Transverse colon (tissue), 4 donors: ENCODE results near the gene MKLN1. TPM values are rescaled to one million over a fixed set of nuclear protein-coding genes. Genes with fewer than 3 reads are reported as not detected.

ENCODE experiments used
- DNase-seq: peaks from one replicate; pipeline ENCODE4 v3.0.0-alpha.2; 2019
- H3K27ac ChIP-seq, 4 donors: fragments of 200-600 bp; sonication (generic); 2 replicates each; pipeline ENCODE4 v1.5.1; 2016 to 2018; ENCODE audit warnings: inconsistent platforms in 4 of 4
- H3K27me3 ChIP-seq: fragments of 200-600 bp; sonication (generic); 2 replicates; pipeline ENCODE4 v1.5.1; 2017; ENCODE audit warnings: inconsistent platforms
- H3K36me3 ChIP-seq, 4 donors: fragments of 200-600 bp; sonication (generic); 2 replicates each; pipeline ENCODE4 v1.5.1; 2017 to 2019; ENCODE audit warnings: inconsistent platforms in 4 of 4
- H3K4me1 ChIP-seq, 4 donors: fragments of 200-600 bp; sonication (generic); 2 replicates each; pipeline ENCODE4 v1.5.1; 2017 to 2020; ENCODE audit warnings: inconsistent platforms in 4 of 4
- H3K4me3 ChIP-seq, 4 donors: fragments of 200-600 bp; sonication (generic); 1 replicate in 1 of 4; 2 replicates in 3 of 4; pipeline versions ENCODE4 v1.5.1 to v1.6.1; 2017 to 2019; ENCODE audit warnings: inconsistent platforms in 4 of 4
- H3K9me3 ChIP-seq, 2 donors: fragments of 200-600 bp; sonication (generic); 2 replicates each; pipeline ENCODE4 v1.5.1; 2017 to 2019; ENCODE audit warnings: inconsistent platforms in 2 of 2
- CTCF ChIP-seq, 5 experiments: fragments of 200-600 bp in 3 of 5; fragments of 450-650 bp in 2 of 5; sonication (generic) in 3 of 5; IDR thresholded peaks; 1 replicate in 2 of 5; 2 replicates in 3 of 5; pipeline ENCODE4 v1.5.1; 2016 to 2017; ENCODE audit warnings: antibody characterized with exemption in 5 of 5, inconsistent platforms in 3 of 5, mild to moderate bottlenecking in 2 of 5, moderate library complexity in 1 of 5
- EP300 ChIP-seq: sonication (generic); formaldehyde crosslinking; IDR thresholded peaks from one replicate; pipeline ENCODE4 v1.6.1; 2017; ENCODE audit warnings: antibody characterized with exemption, low read depth
- POLR2A ChIP-seq: fragments of 450-650 bp; IDR thresholded peaks from one replicate; pipeline ENCODE4 v1.6.1; 2016; ENCODE audit warnings: antibody characterized with exemption, mild to moderate bottlenecking, moderate library complexity
- POLR2AphosphoS5 ChIP-seq, 3 donors: sonication (generic); formaldehyde crosslinking; IDR thresholded peaks; one replicate each; pipeline ENCODE4 v1.6.1; 2016; ENCODE audit warnings: antibody characterized with exemption in 3 of 3
- WGBS, 2 donors: methylation state at CpG; one replicate each; pipeline ENCODE4 v1.1.5; 2018; ENCODE audit warnings: low coverage in 1 of 2; 5-methylcytosine and 5-hydroxymethylcytosine counted together
- in situ Hi-C, 4 donors: fragments of 200-750 bp; cut with MboI; loops; one replicate each; pipeline versions ENCODE4 v1.15.0 to v1.15.1; 2017; ENCODE audit warnings: low sequenced_read_pairs in 3 of 4, low pct_ligation_motif_present in 1 of 4, low pct_unique_long_range_greater_than_20kb in 1 of 4
- intact Hi-C: fragments of 100-400 bp; cut with DNase I; formaldehyde crosslinking; loops from one replicate; pipeline ENCODE4 v1.15.1; 2023; ENCODE audit warnings: low total_unique reads
- total RNA-seq, 4 donors: library from RNA; depleted of rRNA; stranded (reverse); fragments of >200 nt; gene quantifications; one replicate each; pipeline ENCODE4 v1.1.0, GENCODE V29; 2016

MKLN1 gene
- total RNA-seq, 4 donors from 2014 or later: 30.7 to 87.0 (median 48.6) TPM

- TF ChIP-seq POLR2A (no peak), EP300 (no peak), CTCF (IDR thresholded peaks at IDR 0.05) (no peak), POLR2AphosphoS5 (IDR thresholded peaks at IDR 0.05) (no peak)
- no peak overlapping the region for H3K27ac ChIP-seq
- DNase-seq: no peak
- peaks cover 0 to 4% (median 0%) of the 10 kb centered on the region in 4 donors for H3K4me1 ChIP-seq
- in situ Hi-C loops: loop anchor here in 2 of 4 donors (25.0 kb wide), 2 partner anchors 188 to 413 kb away; no protein-coding TSS in a partner anchor
- no peaks in the 10 kb centered on the region for H3K9me3 ChIP-seq
- WGBS, 2 donors: 81 to 90% methylated on average over 2 of the region's 2 CpGs
- no peaks in the 10 kb centered on the region for H3K27me3 ChIP-seq
- no peaks in the 10 kb centered on the region for H3K36me3 ChIP-seq
- intact Hi-C loops: no loop called here
- no peak overlapping the region for H3K4me3 ChIP-seq
These were observed 27.6 kb upstream of the MKLN1 start for GRCh38 chr7:131300078-131300477.

GRCh38 chr7:131300572-131301466 is 26.9 kb upstream of the MKLN1 start:
- Histone ChIP-seq H3K27me3 (no peaks in the 10 kb centered on the region), H3K9me3 (no peaks in the 10 kb centered on the region), H3K4me3 (no peak overlapping the region), H3K4me1 (peaks cover 0 to 4% (median 0%) of the 10 kb centered on the region in 4 donors), H3K36me3 (no peaks in the 10 kb centered on the region), H3K27ac (no peak overlapping the region)
- TF ChIP-seq POLR2AphosphoS5 (IDR thresholded peaks at IDR 0.05): no peak
- no peak for TF ChIP-seq POLR2A
- TF ChIP-seq CTCF (IDR thresholded peaks at IDR 0.05): no peak
- no peak for TF ChIP-seq EP300
- in situ Hi-C loops (loop anchor here in 2 of 4 donors (25.0 kb wide), 2 partner anchors 189 to 414 kb away; no protein-coding TSS in a partner anchor), intact Hi-C loops (no loop called here)
- no peak for DNase-seq
- WGBS, 2 donors: 69 to 81% methylated on average over 5 to 8 of the region's 8 CpGs

- WGBS, 2 donors: 80 to 84% methylated on average over 4 of the region's 4 CpGs
- Histone ChIP-seq H3K4me1 (peaks cover 0 to 4% (median 0%) of the 10 kb centered on the region in 4 donors), H3K4me3 (no peak overlapping the region), H3K27ac (no peak overlapping the region), H3K36me3 (no peaks in the 10 kb centered on the region), H3K9me3 (no peaks in the 10 kb centered on the region), H3K27me3 (no peaks in the 10 kb centered on the region)
- TF ChIP-seq POLR2A (no peak), CTCF (IDR thresholded peaks at IDR 0.05) (no peak)
- intact Hi-C loops (no loop called here), in situ Hi-C loops (loop anchor here in 2 of 4 donors (25.0 kb wide), 2 partner anchors 190 to 415 kb away; no protein-coding TSS in a partner anchor)
- no peak for DNase-seq
These were observed 25.2 kb upstream of the MKLN1 start for GRCh38 chr7:131302446-131302845.

- Histone ChIP-seq H3K27ac (no peak overlapping the region), H3K9me3 (no peaks in the 10 kb centered on the region), H3K4me3 (no peak overlapping the region), H3K4me1 (peaks cover 0 to 4% (median 0%) of the 10 kb centered on the region in 4 donors), H3K36me3 (no peaks in the 10 kb centered on the region), H3K27me3 (no peaks in the 10 kb centered on the region)
- WGBS, 2 donors: 59 to 69% methylated on average over 8 of the region's 8 CpGs
- TF ChIP-seq EP300 (no peak), POLR2A (no peak), CTCF (IDR thresholded peaks at IDR 0.05) (peak; percentile 42 to 47 (median 46))
- DNase-seq: peak; percentile 43
- in situ Hi-C loops (loop anchor here in 2 of 4 donors (25.0 kb wide), 2 partner anchors 191 to 416 kb away; no protein-coding TSS in a partner anchor), intact Hi-C loops (no loop called here)
These were observed 24.6 kb upstream of the MKLN1 start for GRCh38 chr7:131302876-131303707.
